NB4 (cell line): ENCODE data around the gene GAN.

Experiments
- POLR2A ChIP-seq: IDR thresholded peaks from 2 replicates; pipeline ENCODE4 v1.6.1; 2011; ENCODE audit warnings: mild to moderate bottlenecking; ENCODE audit not compliant: insufficient read length; ENCODE audit errors: extremely low read depth
- TF ChIP-seq, protein P1 (sequence below): IDR thresholded peaks from one replicate; pipeline ENCODE4 v1.5.1; 2012; ENCODE audit warnings: low read depth, low read length

DNA sequence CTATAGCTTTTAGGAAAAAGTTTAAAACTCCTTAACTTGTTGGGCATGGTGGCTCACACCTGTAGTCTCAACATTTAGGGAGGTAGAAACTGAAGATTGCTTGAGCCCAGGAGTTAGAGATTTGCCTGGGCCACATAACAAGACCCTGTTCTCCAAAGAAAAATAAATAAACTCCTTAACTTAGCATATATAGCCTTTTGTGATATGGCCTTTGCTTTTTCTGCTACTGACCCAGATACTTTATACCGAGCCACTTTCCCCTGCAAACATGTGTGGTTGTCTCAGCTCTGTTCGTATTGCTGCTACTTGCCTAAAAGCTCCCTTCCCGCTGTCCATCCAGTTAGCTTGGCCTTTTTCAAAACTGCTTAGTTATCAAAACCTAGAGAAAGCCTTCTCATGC lies 51.0 kb downstream of the GAN start:
- TF ChIP-seq, protein P1, sequence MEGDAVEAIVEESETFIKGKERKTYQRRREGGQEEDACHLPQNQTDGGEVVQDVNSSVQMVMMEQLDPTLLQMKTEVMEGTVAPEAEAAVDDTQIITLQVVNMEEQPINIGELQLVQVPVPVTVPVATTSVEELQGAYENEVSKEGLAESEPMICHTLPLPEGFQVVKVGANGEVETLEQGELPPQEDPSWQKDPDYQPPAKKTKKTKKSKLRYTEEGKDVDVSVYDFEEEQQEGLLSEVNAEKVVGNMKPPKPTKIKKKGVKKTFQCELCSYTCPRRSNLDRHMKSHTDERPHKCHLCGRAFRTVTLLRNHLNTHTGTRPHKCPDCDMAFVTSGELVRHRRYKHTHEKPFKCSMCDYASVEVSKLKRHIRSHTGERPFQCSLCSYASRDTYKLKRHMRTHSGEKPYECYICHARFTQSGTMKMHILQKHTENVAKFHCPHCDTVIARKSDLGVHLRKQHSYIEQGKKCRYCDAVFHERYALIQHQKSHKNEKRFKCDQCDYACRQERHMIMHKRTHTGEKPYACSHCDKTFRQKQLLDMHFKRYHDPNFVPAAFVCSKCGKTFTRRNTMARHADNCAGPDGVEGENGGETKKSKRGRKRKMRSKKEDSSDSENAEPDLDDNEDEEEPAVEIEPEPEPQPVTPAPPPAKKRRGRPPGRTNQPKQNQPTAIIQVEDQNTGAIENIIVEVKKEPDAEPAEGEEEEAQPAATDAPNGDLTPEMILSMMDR: no peak
- TF ChIP-seq POLR2A: no peak
